GM18505 (cell line): Measurements from ENCODE around the gene AGAP2.
A peak's percentile ranks its signal among the peaks of the same experiment; 100 is the strongest.

Experiments used
- ATAC-seq: cut with Tn5 transposase; IDR thresholded peaks from one replicate; pipeline ENCODE4 v1.9.1; 2021; ENCODE audit not compliant: unreplicated experiment
- POLR2A ChIP-seq: IDR thresholded peaks from 4 replicates; pipeline ENCODE4 v1.6.1; 2011; ENCODE audit warnings: borderline replicate concordance; ENCODE audit not compliant: insufficient read depth, insufficient read length; ENCODE audit errors: extremely low read depth

The AGAP2 gene

DNA sequence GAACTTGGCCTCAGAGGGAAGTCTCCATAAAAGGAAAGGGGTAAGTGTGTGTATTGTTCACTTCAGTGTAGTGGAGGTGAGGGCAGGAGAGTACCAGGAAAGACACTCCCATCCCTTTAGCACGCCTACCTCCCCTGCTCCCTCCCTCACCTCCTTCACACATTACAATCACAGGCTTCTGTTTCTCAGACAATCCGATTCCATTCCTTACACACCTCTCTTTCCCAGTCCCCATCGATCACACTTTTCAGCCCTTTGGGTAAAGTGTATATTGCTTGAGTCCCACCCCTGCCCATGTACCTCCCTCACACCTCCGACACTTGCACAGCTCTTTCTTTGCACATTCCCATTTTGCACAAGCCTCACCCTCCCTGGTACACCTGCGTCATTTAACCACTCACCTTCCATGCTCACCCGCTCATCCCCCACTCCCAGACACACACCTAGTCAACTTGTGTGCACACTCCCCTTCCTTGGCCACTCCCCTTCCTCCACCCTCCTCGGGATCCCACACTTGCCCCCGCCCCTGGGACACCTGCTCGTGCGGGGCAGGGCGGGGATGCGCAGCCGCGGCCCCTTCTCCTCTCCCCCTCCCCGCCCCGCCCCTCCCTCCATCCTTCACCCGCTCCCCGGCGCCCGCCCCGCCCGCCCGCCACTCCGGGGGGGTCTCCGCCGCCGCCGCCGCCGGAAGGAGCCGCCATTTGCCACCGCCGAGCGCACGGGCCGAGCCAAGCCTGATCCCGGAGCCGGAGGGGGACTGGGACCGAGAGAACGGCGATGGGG lies 16.1 kb upstream of the AGAP2 start, which contains the start of gene MARCHF9:
Gene MARCHF9 (plus strand): TSS at position 693 of the 783 bp plus-strand sequence. CDS start 426 bp downstream, outside the sequence.
- peak; percentile 32 for ATAC-seq
- TF ChIP-seq POLR2A = no peak

GRCh38 chr12:57753756-57754337 lies 15.3 kb upstream of the AGAP2 start:
- TF ChIP-seq POLR2A = no peak
- no peak for ATAC-seq

DNA sequence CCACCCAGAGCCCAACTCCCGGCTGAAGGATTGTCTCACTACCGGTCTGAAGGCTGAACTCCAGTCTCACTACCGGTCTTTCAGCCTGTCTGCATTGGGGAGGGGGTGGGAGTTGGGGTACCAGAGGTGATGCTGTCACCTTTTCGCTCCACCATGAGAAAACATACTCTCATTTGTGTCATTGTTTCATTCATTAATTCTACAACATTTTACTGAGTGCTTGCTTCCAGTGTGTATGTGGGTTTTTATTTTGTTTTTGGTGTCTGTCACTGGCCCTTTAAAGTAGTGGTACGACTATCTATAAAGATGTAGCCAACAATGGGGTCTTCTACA lies 14.1 kb upstream of the AGAP2 start:
- ATAC-seq = no peak
- no peak for TF ChIP-seq POLR2A

- peak; percentile 82 for TF ChIP-seq POLR2A
- ATAC-seq = peak; percentile 66
Observed at GRCh38 chr12:57751788-57752667, 13.5 kb upstream of the AGAP2 start, which contains the start of gene CDK4. CDK4 (minus strand) TSS chr12:57752310; CDS start chr12:57751717, 593 bp downstream.

DNA sequence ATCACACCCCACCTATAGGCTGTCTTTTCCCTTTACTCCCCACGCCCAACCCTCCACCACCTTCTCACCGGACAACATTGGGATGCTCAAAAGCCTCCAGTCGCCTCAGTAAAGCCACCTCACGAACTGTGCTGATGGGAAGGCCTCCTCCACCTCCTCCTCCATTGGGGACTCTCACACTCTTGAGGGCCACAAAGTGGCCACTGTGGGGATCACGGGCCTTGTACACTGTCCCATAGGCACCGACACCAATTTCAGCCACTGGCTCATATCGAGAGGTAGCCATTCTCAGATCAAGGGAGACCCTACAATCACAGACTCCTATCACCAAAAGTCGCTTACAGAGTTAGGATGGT lies 12.9 kb upstream of the AGAP2 start:
- ATAC-seq = no peak
- TF ChIP-seq POLR2A = no peak

DNA sequence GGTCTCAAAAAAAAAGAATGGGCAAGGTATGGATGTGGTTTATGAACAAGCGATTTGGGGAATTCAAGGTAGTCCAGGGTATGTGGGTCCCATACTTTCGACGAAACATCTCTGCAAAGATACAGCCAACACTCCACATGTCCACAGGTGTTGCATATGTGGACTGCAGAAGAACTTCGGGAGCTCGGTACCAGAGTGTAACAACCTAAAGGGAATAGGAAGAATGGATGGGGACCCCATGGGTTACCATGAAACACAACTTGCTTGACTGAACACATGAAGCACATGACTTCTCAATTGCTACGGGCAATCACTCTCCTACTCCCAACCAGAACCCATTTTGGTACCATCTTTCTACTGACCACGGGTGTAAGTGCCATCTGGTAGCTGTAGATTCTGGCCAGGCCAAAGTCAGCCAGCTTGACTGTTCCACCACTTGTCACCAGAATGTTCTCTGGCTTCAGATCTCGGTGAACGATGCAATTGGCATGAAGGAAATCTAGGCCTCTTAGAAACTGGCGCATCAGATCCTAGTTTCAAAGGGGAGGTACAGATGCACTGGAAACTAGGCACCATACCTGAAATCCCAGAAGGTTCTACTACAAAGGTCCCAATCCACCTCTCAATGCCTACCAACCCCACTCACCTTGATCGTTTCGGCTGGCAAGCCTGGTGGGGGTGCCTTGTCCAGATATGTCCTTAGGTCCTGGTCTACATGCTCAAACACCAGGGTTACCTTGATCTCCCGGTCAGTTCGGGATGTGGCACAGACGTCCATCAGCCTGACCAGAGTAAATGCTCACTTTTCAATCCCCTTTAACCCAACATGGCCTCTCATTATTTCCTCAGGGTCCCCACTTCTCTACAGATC lies 12.3 kb upstream of the AGAP2 start:
- no peak for TF ChIP-seq POLR2A
- ATAC-seq = no peak

- TF ChIP-seq POLR2A = no peak
- ATAC-seq = no peak
Observed at GRCh38 chr12:57749061-57749460, 10.5 kb upstream of the AGAP2 start.

DNA sequence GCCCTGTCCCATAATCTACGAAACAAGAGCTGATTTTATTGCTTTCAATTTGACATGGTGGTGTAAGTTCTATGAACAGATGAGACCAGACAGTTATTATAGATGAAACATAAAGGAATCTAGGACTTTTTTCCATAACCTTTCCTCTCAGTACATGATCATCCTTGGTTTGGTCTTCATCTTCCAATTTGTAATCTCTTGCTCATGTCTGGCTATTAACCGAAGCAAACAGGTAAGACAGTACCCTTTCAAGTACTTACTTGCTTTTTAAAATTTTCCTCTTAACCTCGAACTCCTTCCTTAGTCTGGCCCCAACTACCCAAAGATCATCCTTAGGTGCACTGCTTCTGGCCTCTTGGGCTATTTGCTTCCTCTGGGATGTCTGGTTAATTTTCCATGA lies 7.5 kb upstream of the AGAP2 start:
- no peak for ATAC-seq

GRCh38 chr12:57745485-57745881 lies 6.9 kb upstream of the AGAP2 start:
- ATAC-seq = no peak
- peak; percentile 34 for TF ChIP-seq POLR2A

More for the DNA sequence above, 7.5 kb upstream of the AGAP2 start:
- no peak for TF ChIP-seq POLR2A

GRCh38 chr12:57744777-57745484 lies 6.4 kb upstream of the AGAP2 start, which contains the start of gene TSPAN31:
TSPAN31 (plus strand) TSS chr12:57745039; CDS start chr12:57745155, 116 bp downstream.
- peak; percentile 78 for ATAC-seq
- TF ChIP-seq POLR2A = peak; percentile 69

- no peak for TF ChIP-seq POLR2A
- ATAC-seq = peak; percentile 42
Observed at GRCh38 chr12:57744194-57744776, 5.7 kb upstream of the AGAP2 start.
